Ecto neural progenitor cell (in vitro differentiated cells): ENCODE measurements around the gene PSMD3.

Experiments
- DNase-seq: peaks from one replicate; pipeline ENCODE4 v3.0.0-alpha.2; 2018; ENCODE audit warnings: low spot score

PSMD3 gene

DNA sequence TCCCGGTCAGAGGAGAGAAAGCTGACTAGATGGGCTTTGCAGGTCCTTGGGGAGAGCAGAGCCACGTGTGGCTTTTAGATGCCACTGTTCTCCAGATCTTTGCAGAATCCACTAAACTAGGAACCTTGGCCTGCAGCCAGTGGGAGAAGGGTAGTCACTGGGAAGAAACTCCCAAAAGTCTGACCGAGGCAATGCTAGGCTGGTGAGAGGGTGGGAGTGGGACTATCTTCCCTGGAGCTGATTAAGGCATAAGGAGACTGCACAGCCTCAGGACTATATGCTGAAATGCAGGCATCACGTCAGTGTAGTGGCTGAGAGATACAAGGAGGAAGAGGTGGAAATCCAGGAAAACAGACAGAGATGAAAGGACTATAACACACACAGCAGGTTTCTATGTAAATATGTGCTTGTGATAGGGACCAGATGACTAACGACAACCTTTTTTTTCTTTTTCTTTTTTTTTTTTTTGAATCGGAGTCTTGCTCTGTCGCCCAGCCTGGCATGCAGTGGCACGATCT lies 20.0 kb upstream of the PSMD3 start:
- DNase-seq = no peak

DNA sequence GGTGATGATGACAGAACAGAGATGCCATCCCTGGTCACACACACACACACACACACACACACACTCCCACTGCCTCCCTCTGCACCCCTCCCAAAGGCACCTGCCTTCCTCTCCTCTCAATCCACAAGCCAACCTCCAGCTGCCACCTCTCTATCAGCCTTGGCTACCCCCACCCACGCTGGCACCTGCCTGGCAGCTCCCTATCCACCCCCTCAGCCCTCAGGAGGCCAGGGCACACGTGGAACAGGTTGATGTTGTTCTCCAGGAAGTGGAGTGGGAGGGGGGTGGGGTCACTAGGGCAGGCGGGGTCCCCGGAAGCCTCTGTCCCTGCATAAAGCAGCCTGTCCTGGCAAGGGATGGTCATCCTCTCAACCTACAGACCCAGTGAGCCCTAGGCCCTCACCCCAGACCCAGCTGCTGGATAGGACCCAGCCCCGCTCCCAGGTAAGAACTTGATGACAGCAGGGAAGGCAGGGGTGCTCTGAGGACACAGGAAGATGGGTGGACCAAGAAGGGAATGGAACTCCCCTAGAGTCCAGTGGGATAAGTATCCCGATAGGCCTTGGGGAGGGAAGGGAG lies 17.9 kb upstream of the PSMD3 start, which contains the start of gene GSDMA:
Gene GSDMA, plus strand, starts transcription at position 363 of the 579 bp plus-strand sequence. CDS start 2,684 bp downstream, outside the sequence.
- DNase-seq = no peak

GRCh38 chr17:39963829-39964228 lies 16.8 kb upstream of the PSMD3 start:
- no peak for DNase-seq

DNA sequence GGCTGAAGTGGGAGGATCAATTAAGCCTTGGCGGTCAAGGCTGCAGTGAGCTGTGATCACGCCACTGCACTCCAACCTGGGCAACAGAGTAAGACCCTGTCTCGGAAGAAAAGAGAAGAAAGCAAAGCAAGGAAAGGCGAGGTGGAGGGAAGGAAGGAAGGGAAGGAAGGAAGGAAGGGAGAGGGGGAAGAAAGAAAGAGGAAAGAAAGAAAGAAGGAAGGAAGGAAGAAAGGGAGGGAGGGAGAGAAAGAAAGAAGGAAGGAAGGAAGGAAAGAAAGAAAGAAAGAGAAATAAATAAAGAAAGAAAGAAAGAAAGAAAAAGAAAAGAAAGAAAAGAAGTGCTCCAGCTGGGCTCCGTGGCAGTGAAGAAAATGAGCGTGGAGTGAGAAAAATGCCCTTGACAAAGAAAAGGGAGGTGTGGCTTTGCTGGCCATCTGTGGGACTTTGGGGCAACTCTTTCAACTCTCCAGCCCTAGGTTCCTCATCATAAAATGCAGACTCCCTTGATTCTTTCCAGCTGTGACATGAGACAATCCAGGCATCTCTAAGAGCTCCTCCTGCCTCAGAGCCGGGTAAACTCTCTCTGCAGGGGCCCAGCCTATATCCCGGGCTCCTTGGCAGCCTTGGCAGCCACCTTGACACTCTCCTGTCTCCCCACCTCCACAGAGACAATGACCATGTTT lies 15.4 kb upstream of the PSMD3 start:
- no peak for DNase-seq

GRCh38 chr17:39966771-39967170 lies 13.8 kb upstream of the PSMD3 start:
- DNase-seq = no peak

DNA sequence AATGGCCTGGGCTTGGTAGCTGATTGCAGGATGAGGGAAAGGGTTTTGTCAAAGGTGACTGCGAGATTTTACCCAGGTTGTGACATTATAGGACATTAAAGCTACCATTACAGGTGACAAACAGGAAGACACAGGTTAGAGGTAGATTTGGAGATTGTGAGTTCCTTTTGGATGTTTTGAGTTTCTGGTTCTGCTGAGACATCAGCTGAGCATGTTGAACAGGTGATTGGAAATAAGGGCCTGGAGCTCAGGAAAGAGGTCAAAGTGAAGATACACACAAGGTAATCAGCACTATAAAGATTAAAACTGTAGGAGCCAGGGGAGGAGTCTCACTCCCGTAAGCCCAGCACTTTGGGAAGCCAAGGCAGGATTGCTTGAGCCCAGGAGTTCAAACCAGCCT lies 11.8 kb upstream of the PSMD3 start:
- no peak for DNase-seq

- no peak for DNase-seq
These were observed 11.2 kb upstream of the PSMD3 start for GRCh38 chr17:39969375-39969774.

- no peak for DNase-seq
These were observed 10.4 kb upstream of the PSMD3 start for GRCh38 chr17:39970157-39970692.

DNA sequence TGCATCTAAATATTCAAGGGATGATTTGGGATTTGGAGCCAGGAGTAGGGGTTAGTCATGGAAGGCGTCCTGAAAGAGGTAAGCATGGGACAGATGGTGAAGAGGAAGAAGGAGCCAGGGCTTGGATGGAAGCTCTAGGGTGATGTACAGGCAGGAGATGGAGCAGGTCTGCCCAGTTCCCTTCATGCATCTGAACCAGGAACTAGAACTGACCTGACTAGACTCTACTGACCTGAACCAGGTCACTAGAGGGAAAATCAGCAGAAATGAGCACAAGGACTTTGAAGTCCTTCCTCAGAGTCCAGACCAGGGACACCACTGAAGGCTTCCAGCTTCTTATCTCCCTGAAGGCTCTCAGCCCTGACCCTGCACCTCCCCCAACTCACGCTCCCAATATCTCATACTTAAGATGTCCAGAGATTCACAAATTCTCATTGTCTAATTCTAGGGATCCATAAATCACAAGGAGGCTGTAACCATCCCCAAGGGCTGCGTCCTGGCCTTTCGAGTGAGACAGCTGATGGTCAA lies 9.5 kb upstream of the PSMD3 start:
- no peak for DNase-seq

- DNase-seq = no peak
These were observed 8.3 kb upstream of the PSMD3 start for GRCh38 chr17:39972271-39972670.

- DNase-seq = no peak
These were observed 7.1 kb upstream of the PSMD3 start for GRCh38 chr17:39973496-39973895.

- DNase-seq = no peak
These were observed 6.2 kb upstream of the PSMD3 start for GRCh38 chr17:39974433-39974832.

DNA sequence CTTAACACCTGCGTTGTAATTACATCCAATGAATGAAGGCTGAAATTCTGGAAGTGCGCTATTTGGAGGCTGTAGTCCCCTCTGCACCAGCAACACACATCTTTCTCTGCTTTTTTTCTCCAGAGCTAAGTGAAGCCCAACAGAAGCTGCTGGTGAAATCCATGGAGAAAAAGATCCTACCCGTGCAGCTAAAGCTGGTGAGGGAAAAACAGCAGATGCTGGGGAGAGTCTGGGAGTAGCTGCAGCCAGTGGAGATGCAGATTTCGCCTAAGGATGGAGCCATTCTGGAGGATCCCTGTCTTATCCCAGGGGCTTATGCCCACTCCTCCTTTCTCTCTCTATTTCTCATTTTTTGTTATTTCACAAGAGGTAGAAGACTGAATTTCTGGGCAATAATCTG lies 4.8 kb upstream of the PSMD3 start:
- no peak for DNase-seq

- no peak for DNase-seq
These were observed 1.5 kb upstream of the PSMD3 start for GRCh38 chr17:39979016-39979670.

DNA sequence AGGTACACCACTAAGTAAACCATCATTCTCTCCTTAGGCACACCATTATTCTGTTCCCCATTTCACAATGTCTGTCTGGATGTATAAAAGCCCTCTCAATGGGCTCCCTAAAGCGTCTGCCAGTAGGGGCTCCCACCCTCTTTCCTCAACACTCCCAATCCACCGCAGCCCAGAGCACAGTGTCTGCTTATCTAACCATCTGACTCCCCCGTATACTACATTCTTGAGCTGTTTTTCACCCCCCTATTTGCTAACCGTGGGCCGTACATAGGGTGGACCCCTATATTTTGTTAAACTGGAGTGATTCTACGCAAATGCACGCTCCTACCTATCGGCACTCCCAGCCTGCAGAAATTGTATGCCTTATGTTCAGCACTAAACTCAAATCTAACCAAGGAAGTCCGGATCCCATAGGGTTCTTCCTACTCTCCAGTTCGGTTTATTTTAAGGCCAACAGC lies 685 bp upstream of the PSMD3 start:
- no peak for DNase-seq

DNA sequence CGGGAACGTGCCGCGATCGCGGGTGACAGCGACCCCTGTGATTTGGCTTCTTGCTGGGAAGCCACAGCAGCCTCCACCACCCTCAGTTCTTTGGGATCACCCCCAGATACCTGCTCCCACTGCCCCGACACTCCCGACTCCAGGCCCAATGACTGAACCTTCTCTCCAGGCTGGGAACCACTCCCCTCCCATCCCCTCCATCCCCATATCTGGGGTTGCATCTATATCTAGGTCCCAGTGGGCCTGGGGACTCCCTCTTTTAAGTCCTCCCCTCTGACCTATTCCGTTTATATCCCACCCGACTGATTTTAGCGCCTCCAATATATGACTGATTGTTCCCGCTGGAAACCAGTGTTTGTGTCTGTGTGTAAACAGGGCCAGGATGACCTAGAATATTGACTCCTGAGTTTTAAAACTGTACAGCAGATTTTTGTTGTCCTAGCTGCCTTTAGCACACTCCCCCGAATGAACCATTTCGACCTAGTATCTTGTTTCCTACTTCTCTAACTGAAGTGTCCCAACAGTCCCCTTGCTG lies 667 bp downstream of the PSMD3 start:
- DNase-seq = no peak

- no peak for DNase-seq
These were observed 1.3 kb downstream of the PSMD3 start for GRCh38 chr17:39981766-39982375.

GRCh38 chr17:39988206-39988810 lies 7.7 kb downstream of the PSMD3 start:
- no peak for DNase-seq

- DNase-seq = no peak
These were observed 13.8 kb downstream of the PSMD3 start for GRCh38 chr17:39994448-39994847.

DNA sequence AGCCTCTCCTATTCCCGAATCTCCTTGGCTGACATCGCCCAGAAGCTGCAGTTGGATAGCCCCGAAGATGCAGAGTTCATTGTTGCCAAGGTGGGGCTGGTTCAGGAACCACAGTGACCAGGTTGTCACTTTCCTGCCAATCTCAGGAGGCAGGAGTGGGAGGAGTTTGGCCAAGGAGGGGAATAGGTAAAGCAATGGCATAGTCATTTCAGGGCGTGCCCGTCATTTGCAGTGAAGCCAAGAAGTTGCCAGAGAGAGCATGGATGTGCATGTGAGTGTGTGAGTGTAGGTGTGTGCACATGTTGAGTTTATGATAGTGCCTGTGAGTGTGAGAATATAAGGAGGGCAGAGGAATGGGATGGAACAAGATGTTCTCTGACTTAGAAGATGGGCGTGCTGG lies 14.8 kb downstream of the PSMD3 start:
- DNase-seq = no peak

DNA sequence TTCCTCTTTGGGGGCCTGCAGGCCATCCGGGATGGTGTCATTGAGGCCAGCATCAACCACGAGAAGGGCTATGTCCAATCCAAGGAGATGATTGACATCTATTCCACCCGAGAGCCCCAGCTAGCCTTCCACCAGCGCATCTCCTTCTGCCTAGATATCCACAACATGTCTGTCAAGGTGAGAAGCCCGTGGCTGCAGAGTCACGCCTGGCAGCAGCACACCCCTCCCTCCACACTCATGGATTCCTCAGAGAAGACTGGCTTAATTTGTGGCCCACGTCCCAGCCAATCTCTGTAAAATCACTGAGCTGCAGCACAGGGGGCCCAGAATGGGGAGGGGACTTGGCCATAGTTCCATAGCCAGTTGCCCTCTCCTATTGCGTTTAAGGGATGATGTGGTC lies 15.6 kb downstream of the PSMD3 start:
- no peak for DNase-seq

- DNase-seq = no peak
These were observed 16.2 kb downstream of the PSMD3 start for GRCh38 chr17:39996800-39997199.
